HUES64 (cell line): Measurements from ENCODE around the gene RTN4.
"Not testable (repeated sequence)": the region's sequence is repeated elsewhere in the genome, so short reads cannot be mapped to it uniquely, and the experiment has no call there.

Experiments
- H3K27ac ChIP-seq: 2 replicates; pipeline ENCODE4 v1.7.0; 2013; ENCODE audit warnings: low read depth, low read length, inconsistent platforms
- H3K27me3 ChIP-seq: 2 replicates; pipeline ENCODE4 v1.6.1; 2013; ENCODE audit warnings: mild to moderate bottlenecking, low read length; ENCODE audit not compliant: insufficient read depth
- H3K36me3 ChIP-seq: 2 replicates; pipeline ENCODE4 v1.6.1; 2013; ENCODE audit warnings: mild to moderate bottlenecking, low read length; ENCODE audit not compliant: insufficient read depth
- H3K4me1 ChIP-seq: 2 replicates; pipeline ENCODE4 v1.6.1; 2013; ENCODE audit warnings: mild to moderate bottlenecking, low read length, moderate library complexity; ENCODE audit not compliant: insufficient read depth
- H3K4me3 ChIP-seq: 2 replicates; pipeline ENCODE4 v1.5.1; 2013; ENCODE audit warnings: mild to moderate bottlenecking, low read length, moderate library complexity
- H3K9ac ChIP-seq: 2 replicates; pipeline ENCODE4 v1.6.1; 2013; ENCODE audit warnings: mild to moderate bottlenecking, low read depth, low read length
- H3K9me3 ChIP-seq: 2 replicates; pipeline ENCODE4 v1.6.1; 2013; ENCODE audit warnings: low read depth, low read length; ENCODE audit not compliant: insufficient read depth
- WGBS: fragments of 150-250, 120-280 bp; methylation state at CpG from one replicate; pipeline ENCODE4 v1.1.7; 2013; ENCODE audit warnings: missing lambda C conversion rate; 5-methylcytosine and 5-hydroxymethylcytosine counted together

RTN4 gene

GRCh38 chr2:55087936-55088335, 37.7 kb upstream of the RTN4 start:
- Histone ChIP-seq H3K4me3 (no peak overlapping the region), H3K9ac (no peak overlapping the region), H3K36me3 (no peaks in the 10 kb centered on the region), H3K9me3 (no peaks in the 10 kb centered on the region), H3K27ac (no peak overlapping the region), H3K27me3 (no peaks in the 10 kb centered on the region), H3K4me1 (no peaks in the 10 kb centered on the region)
- WGBS: 85% methylated on average over 3 of the region's 3 CpGs

DNA sequence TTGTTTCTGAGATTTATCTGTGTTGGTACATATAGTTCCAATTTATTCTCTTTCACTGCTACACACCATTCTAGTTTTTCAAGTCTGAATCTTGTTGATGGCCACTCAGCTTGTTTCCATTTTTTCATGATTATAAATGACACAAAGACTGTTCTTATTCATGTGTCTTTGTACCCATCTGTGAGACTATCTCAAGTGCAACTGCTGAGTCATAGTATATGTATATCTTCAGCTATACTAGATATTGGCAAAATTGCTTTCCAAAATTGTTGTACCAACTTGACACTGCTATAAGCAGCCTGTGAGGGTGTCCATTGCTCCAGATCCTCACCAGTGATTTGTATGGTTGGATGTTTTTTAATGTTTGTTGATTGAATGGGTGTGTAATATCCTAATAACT, 37.2 kb upstream of the RTN4 start:
- Histone ChIP-seq H3K4me3 (no peak overlapping the region), H3K9me3 (no peaks in the 10 kb centered on the region), H3K36me3 (no peaks in the 10 kb centered on the region), H3K27ac (no peak overlapping the region), H3K27me3 (no peaks in the 10 kb centered on the region), H3K4me1 (no peaks in the 10 kb centered on the region), H3K9ac (no peak overlapping the region)

- H3K4me3 ChIP-seq: no peak overlapping the region
- H3K36me3 ChIP-seq: no peaks in the 10 kb centered on the region
- whole genome bisulfite sequencing: 92% methylated on average over 4 of the region's 5 CpGs
- H3K9ac ChIP-seq: no peak overlapping the region
- no peaks in the 10 kb centered on the region for H3K4me1 ChIP-seq
- no peaks in the 10 kb centered on the region for H3K9me3 ChIP-seq
- H3K27ac ChIP-seq: no peak overlapping the region
- no peaks in the 10 kb centered on the region for H3K27me3 ChIP-seq
Observed at GRCh38 chr2:55085113-55086040, 35.1 kb upstream of the RTN4 start.

GRCh38 chr2:55084641-55085040, 34.4 kb upstream of the RTN4 start:
- H3K9ac ChIP-seq: no peak overlapping the region
- H3K9me3 ChIP-seq: no peaks in the 10 kb centered on the region
- H3K4me3 ChIP-seq: no peak overlapping the region
- H3K27ac ChIP-seq: no peak overlapping the region
- 94% methylated on average over 3 of the region's 3 CpGs for WGBS
- no peaks in the 10 kb centered on the region for H3K27me3 ChIP-seq
- no peaks in the 10 kb centered on the region for H3K36me3 ChIP-seq
- no peaks in the 10 kb centered on the region for H3K4me1 ChIP-seq

DNA sequence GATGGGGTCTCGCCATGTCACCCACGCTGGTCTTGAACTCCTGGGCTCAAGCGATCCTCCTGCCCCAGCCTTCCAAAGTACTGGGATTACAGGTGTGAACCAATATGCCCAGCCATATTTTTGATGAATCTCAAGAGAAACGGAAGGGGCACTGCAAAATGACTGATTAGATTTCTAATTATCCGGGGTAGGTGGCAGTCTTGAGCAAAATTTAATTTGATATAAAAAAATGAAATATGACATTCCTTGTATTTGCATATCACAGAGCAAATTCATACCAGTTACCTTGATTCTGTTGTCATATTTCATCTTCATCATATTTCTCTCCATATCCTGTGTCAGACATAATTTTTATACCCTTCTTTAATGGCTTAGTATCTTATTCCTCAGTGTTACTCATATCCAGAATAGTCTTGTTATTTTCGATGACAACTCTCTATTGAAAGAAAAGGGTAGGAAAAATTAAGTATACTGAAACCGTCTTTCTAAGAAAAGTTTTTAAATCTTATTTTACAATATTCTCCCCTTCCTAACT, 30.0 kb upstream of the RTN4 start:
- Histone ChIP-seq H3K27me3 (no peaks in the 10 kb centered on the region), H3K27ac (no peak overlapping the region), H3K4me3 (no peak overlapping the region), H3K4me1 (no peaks in the 10 kb centered on the region), H3K9me3 (no peaks in the 10 kb centered on the region), H3K9ac (no peak overlapping the region), H3K36me3 (no peaks in the 10 kb centered on the region)
- WGBS: 92% methylated on average over 4 of the region's 7 CpGs

DNA sequence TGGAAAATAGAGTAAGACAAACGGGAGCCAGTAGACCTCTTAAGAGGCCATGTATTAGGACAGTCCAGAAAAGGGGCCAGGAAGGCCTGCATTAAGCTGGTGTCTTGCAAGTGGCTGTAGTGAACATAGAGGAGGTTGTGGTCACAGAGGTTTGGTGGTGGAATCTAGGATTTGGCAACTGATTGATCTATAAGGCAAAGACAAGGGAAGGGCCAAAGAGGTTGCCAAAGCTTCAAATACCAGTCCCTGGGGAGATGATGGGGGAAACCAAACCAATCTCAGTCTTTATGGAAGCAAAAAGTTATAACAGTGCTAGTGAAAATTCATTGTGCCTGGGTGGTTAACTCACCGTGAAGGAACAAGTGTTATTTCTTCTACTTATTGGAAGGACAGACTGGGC, 28.7 kb upstream of the RTN4 start:
- Histone ChIP-seq H3K9ac (no peak overlapping the region), H3K27me3 (no peaks in the 10 kb centered on the region), H3K4me1 (no peaks in the 10 kb centered on the region), H3K27ac (no peak overlapping the region), H3K36me3 (no peaks in the 10 kb centered on the region), H3K9me3 (no peaks in the 10 kb centered on the region), H3K4me3 (no peak overlapping the region)
- 94% methylated on average over 2 of the region's 2 CpGs for WGBS

- Histone ChIP-seq H3K9me3 (no peaks in the 10 kb centered on the region), H3K27me3 (no peaks in the 10 kb centered on the region), H3K4me3 (no peak overlapping the region), H3K36me3 (no peaks in the 10 kb centered on the region), H3K9ac (no peak overlapping the region), H3K27ac (no peak overlapping the region), H3K4me1 (no peaks in the 10 kb centered on the region)
- 96% methylated on average over 9 of the region's 9 CpGs for whole genome bisulfite sequencing
Observed at GRCh38 chr2:55076721-55077120, 26.5 kb upstream of the RTN4 start.

DNA sequence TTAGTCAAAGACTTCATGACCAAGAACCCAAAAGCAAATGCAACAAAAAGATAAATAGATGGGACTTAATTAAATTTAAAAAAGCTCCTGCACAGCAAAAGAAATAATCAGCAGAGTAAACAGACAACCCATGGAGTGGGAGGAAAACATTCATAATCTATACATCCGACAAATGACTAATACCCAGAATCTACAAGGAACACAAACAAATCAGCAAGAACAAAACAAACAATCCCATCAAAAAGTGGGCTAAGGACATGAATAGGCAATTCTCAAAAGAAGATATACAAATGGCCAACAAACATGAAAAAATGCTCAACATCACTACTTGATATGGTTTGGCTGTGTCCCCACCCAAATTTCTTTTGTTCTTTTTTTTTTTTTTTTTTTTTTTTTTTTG, 25.8 kb upstream of the RTN4 start:
- H3K4me1 ChIP-seq, H3K27ac ChIP-seq, H3K36me3 ChIP-seq, H3K27me3 ChIP-seq, H3K4me3 ChIP-seq, H3K9ac ChIP-seq, H3K9me3 ChIP-seq: not testable (repeated sequence)
- 100% methylated on average over 1 of the region's 1 CpG for WGBS

GRCh38 chr2:55073000-55073983, 23.0 kb upstream of the RTN4 start:
- 95% methylated on average over 6 of the region's 6 CpGs for WGBS

GRCh38 chr2:55063713-55064323, 13.6 kb upstream of the RTN4 start:
- 90% methylated on average over 6 of the region's 6 CpGs for WGBS
- no peaks in the 10 kb centered on the region for H3K36me3 ChIP-seq
- H3K9ac ChIP-seq: no peak overlapping the region
- H3K9me3 ChIP-seq: no peaks in the 10 kb centered on the region
- H3K27me3 ChIP-seq: no peaks in the 10 kb centered on the region
- no peak overlapping the region for H3K4me3 ChIP-seq
- no peak overlapping the region for H3K27ac ChIP-seq
- no peaks in the 10 kb centered on the region for H3K4me1 ChIP-seq

More at GRCh38 chr2:55073000-55073983, 23.0 kb upstream of the RTN4 start:
- no peaks in the 10 kb centered on the region for H3K36me3 ChIP-seq
- H3K9ac ChIP-seq: no peak overlapping the region
- H3K27ac ChIP-seq: no peak overlapping the region
- H3K4me3 ChIP-seq: no peak overlapping the region
- no peaks in the 10 kb centered on the region for H3K9me3 ChIP-seq
- H3K27me3 ChIP-seq: no peaks in the 10 kb centered on the region
- H3K4me1 ChIP-seq: no peaks in the 10 kb centered on the region

GRCh38 chr2:55063226-55063625, 13.0 kb upstream of the RTN4 start:
- Histone ChIP-seq H3K4me1 (no peaks in the 10 kb centered on the region), H3K27me3 (no peaks in the 10 kb centered on the region), H3K4me3 (no peak overlapping the region), H3K27ac (no peak overlapping the region), H3K36me3 (no peaks in the 10 kb centered on the region), H3K9me3 (no peaks in the 10 kb centered on the region), H3K9ac (no peak overlapping the region)
- 92% methylated on average over 6 of the region's 6 CpGs for WGBS
